Measurements from ENCODE around the gene HOXA2.

Gene HOXA2

DNA sequence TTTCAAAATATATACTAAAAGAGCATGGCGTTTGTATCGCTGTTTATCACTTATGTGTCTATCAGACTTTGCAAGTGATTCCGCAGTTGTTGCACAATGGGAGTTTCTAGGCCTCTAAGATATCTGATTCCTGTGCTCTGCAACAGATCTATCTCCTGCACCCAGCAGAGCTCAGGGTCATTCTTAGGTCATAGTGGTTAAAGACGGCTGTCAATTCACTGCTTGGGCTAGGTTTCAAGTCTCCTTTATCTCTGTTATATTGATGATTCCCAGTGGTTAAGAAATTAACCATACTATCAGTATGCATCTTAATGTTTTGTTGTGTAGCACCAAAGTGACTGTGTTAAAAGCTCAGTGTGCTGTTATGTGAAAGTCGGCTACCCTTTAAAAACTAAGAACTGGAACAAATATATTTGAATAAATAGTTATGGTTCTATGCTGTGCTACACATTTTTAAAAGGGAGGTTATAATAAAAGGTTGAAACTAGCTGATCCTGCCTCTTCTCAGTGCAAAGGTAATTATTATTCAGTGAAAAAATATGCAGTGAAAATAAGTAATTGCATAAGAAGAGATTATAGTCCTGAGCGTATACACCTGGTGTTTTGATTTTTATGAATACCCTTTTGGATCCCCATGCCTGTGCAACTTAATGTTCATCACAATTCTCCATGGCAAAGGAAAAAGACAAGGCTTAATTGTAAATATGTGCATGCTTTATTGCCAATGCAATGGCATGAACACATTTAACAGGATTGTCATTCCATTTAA is 30.7 kb downstream of the HOXA2 start:
- no peak for DNase-seq

- DNase-seq = no peak
These were observed 34.2 kb downstream of the HOXA2 start for GRCh38 chr7:27068259-27068658.

- no peak for DNase-seq
These were observed 36.3 kb downstream of the HOXA2 start for GRCh38 chr7:27066148-27066547.

- no peak for DNase-seq
These were observed 36.8 kb downstream of the HOXA2 start for GRCh38 chr7:27065709-27066108.

DNA sequence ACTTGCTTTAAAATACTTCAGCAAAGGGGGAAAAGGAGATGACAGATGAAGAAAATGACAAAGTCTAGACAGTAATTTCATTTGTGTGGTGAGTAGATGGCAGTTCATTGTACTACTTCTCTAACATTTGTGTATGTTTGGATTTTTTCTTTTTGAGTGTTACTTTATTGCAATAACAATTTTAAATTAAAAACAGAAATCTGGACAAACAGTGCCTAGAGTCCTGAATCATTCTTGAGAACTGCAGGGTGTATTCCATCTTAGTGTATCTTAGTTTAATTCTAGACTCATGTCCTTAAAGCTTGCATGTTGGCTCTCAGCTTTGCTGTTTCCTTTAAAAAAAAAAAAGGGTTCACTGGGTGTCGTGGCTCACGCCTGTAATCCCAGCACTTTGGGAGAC is 37.8 kb downstream of the HOXA2 start:
- no peak for DNase-seq

DNA sequence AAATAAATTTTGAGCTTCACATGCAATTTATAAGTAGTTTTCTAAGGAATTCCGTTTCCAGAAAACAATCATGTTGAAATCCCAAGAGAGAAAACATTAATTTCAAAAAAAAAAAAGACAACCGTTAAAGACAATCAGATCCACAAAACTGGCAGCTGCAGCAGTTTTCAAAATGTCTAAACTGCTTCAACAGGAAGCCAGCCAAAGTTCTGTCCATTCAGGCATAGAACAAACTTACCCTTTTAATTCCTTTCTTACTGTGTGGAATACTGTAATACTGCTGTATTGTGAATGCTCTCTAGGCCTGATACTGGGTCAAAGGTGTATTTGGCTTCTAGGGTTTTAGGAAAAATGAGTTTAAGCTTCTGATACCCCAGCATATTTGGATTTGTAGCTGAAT is 38.3 kb downstream of the HOXA2 start:
- DNase-seq = no peak

- no peak for DNase-seq
These were observed 39.5 kb downstream of the HOXA2 start for GRCh38 chr7:27062946-27063345.

DNA sequence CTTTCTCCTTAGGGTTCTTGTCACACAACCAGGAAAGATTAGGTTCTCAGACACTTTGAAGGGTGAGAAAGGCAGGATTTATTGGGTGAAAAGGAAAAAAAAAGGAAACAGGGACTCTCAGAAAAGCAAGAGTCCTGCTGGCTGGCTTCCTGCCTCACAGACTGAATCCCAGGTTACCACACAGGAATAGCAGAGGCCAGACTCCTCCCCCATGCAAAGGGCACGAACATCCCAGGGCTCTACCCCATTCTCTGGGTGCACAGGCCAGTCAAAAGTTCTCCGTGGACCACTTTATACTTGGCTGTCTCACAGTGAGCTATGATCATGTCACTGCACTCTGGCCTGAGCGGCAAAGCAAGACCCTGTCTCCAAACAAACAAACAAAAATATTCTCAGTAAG is 49.3 kb downstream of the HOXA2 start:
- no peak for DNase-seq

- DNase-seq = no peak
These were observed 51.0 kb downstream of the HOXA2 start for GRCh38 chr7:27051451-27051850.

All from stimulated activated naive CD4-positive, alpha-beta T cell (primary cell).